Neural crest cell (in vitro differentiated cells): ENCODE data around the gene FSHR. TPM values are rescaled to one million over a fixed set of nuclear protein-coding genes. Genes with fewer than 3 reads are reported as not detected.

ENCODE experiments used
- DNase-seq: peaks from one replicate; pipeline ENCODE4 v3.0.0; 2021; ENCODE audit warnings: low read depth, mixed read lengths, low spot score
- H3K27ac Mint-ChIP-seq: one replicate; pipeline ENCODE4 v1.8.0; 2021; ENCODE audit warnings: mild to moderate bottlenecking, mixed read lengths; ENCODE audit not compliant: unreplicated experiment
- H3K27me3 Mint-ChIP-seq: 2 replicates; pipeline ENCODE4 v1.8.0; 2021; ENCODE audit warnings: low read depth, mild to moderate bottlenecking, mixed read lengths
- H3K36me3 Mint-ChIP-seq: 2 replicates; pipeline ENCODE4 v1.8.0; 2021; ENCODE audit warnings: low read depth, mild to moderate bottlenecking, mixed read lengths
- H3K4me1 Mint-ChIP-seq: 2 replicates; pipeline ENCODE4 v1.8.0; 2021; ENCODE audit warnings: mixed read lengths
- H3K4me3 Mint-ChIP-seq: one replicate; pipeline ENCODE4 v1.8.0; 2021; ENCODE audit warnings: mild to moderate bottlenecking, mixed read lengths
- H3K9me3 Mint-ChIP-seq: 2 replicates; pipeline ENCODE4 v1.8.0; 2021; ENCODE audit warnings: mixed read lengths
- CTCF ChIP-seq: fragments of 200-600 bp; sonication (generic); conservative IDR thresholded peaks from 2 replicates; pipeline ENCODE4 v1.5.0; 2021; ENCODE audit warnings: antibody characterized with exemption, mild to moderate bottlenecking
- total RNA-seq: library from RNA; stranded (reverse); gene quantifications from 2 replicates; pipeline ENCODE4 v1.2.1, GENCODE V29; 2021

Gene FSHR
- total RNA-seq, 1 donor from 2014 or later: not detected

- DNase-seq: no peak
- no peak for TF ChIP-seq CTCF
- no peak overlapping the region for H3K4me3 Mint-ChIP-seq
- H3K4me1 Mint-ChIP-seq: no peaks in the 10 kb centered on the region
- H3K27ac Mint-ChIP-seq: no peak overlapping the region
- H3K36me3 Mint-ChIP-seq: no peaks in the 10 kb centered on the region
- H3K27me3 Mint-ChIP-seq: peaks cover 5% of the 10 kb centered on the region
- H3K9me3 Mint-ChIP-seq: no peaks in the 10 kb centered on the region
Measured at GRCh38 chr2:49152824-49153223, 1.5 kb downstream of the FSHR start.

DNA sequence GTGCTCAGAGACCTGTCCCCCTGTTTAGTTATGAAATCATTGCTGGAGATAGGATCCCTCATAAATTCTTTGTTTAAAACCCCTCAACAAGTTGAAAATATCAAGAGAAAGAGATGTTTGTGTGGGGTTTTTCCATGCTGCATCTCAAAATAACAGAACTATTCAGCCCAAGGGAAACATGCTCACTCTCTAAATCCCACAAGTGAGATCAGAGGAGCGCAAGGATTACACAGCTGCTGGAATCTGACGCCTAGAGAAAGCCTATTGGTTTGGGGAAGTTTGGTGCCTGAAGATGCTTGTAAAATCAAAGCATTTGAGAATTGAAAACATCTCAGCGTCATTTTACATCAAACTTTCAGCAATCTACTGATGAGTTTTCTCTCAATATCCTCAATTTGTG lies 7.9 kb downstream of the FSHR start:
- Mint-ChIP-seq H3K4me1 (no peaks in the 10 kb centered on the region), H3K36me3 (no peaks in the 10 kb centered on the region), H3K27ac (no peak overlapping the region), H3K9me3 (no peaks in the 10 kb centered on the region), H3K27me3 (peaks cover 2% of the 10 kb centered on the region), H3K4me3 (no peak overlapping the region)
- no peak for TF ChIP-seq CTCF
- DNase-seq: no peak

- DNase-seq: no peak
- Mint-ChIP-seq H3K27ac (no peak overlapping the region), H3K4me3 (no peak overlapping the region), H3K4me1 (no peaks in the 10 kb centered on the region), H3K36me3 (no peaks in the 10 kb centered on the region), H3K27me3 (no peaks in the 10 kb centered on the region), H3K9me3 (peaks cover 9% of the 10 kb centered on the region)
- no peak for TF ChIP-seq CTCF
Measured at GRCh38 chr2:49131801-49132200, 22.5 kb downstream of the FSHR start.

DNA sequence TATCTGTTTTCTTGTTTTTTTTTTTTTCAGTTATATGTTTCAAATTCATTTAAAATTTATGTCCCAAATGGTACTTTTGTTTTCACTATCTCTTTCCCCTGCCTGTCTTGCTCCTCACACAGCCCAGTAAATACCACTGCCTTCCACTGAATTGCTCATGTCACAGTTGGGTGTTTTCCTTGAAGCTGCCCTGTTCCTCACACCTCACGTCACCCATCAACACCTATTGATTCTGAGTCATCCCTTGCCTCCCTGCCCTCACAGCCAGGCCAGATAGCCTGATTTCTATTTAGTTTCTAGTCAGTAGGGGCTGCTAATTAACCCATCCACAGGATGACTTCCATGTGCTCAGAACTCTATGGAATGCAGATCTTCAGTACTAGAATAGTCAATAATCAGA lies 25.3 kb downstream of the FSHR start:
- H3K9me3 Mint-ChIP-seq: peaks cover 9% of the 10 kb centered on the region
- H3K27ac Mint-ChIP-seq: no peak overlapping the region
- H3K27me3 Mint-ChIP-seq: no peaks in the 10 kb centered on the region
- H3K4me3 Mint-ChIP-seq: no peak overlapping the region
- no peaks in the 10 kb centered on the region for H3K36me3 Mint-ChIP-seq
- no peak for TF ChIP-seq CTCF
- no peak for DNase-seq
- H3K4me1 Mint-ChIP-seq: no peaks in the 10 kb centered on the region

DNA sequence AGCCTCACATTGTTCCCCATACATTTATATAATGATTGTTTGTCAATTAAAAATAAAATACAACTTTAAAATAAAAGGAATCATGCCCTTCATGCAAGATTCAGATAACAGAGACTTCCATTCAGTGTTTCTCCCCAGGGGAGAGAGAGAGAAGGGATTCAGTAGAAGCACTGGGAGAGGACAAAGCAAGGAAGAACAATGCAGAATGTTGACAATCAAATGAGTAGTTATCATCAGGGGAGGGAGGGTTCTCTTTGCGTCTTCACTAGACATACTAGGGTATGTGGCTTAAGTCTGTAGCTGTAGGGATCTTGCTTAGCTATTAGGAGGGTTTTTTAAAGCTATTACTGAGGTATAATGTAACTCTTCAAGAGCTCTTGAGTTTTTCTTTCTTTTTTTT lies 30.7 kb downstream of the FSHR start:
- TF ChIP-seq CTCF: no peak
- Mint-ChIP-seq H3K27me3 (no peaks in the 10 kb centered on the region), H3K4me1 (no peaks in the 10 kb centered on the region), H3K27ac (no peak overlapping the region), H3K4me3 (no peak overlapping the region), H3K9me3 (no peaks in the 10 kb centered on the region), H3K36me3 (no peaks in the 10 kb centered on the region)
- no peak for DNase-seq

DNA sequence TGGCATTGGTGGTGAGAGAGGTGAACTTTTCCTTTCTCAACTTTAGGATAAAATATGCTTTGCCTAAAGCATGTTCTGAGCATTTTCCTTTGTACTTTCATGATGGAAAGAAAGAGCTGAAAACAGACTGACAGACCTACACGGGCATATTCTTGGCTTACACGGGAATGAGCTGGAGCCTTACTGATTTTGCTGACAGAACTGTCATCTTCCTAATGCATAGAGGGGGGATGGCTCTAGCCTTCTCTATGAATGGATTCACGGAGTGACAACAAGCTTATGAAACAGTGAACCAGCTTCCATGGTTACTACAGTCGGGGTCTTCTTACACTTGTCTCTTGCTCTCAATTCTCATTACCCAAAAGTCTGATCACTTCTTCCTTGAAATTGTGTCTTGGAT lies 32.2 kb downstream of the FSHR start:
- no peak for TF ChIP-seq CTCF
- Mint-ChIP-seq H3K27ac (no peak overlapping the region), H3K4me1 (no peaks in the 10 kb centered on the region), H3K4me3 (no peak overlapping the region), H3K36me3 (no peaks in the 10 kb centered on the region), H3K27me3 (no peaks in the 10 kb centered on the region), H3K9me3 (no peaks in the 10 kb centered on the region)
- no peak for DNase-seq
